Sigmoid colon (tissue), 7 donors: ENCODE results near the gene PEAK1. TPM values are rescaled to one million over a fixed set of nuclear protein-coding genes. Genes with fewer than 3 reads are reported as not detected.

Source experiments
- DNase-seq: peaks from one replicate; pipeline ENCODE4 v3.0.0-alpha.2; 2019
- H3K27ac ChIP-seq, 4 donors: fragments of 200-600 bp; sonication (generic); one replicate each; pipeline ENCODE4 v1.5.1; 2016 to 2019; ENCODE audit warnings: mild to moderate bottlenecking in 1 of 4
- H3K27me3 ChIP-seq, 3 donors: fragments of 200-600 bp; sonication (generic); one replicate each; pipeline ENCODE4 v1.5.1; 2019; ENCODE audit warnings: mild to moderate bottlenecking in 1 of 3
- H3K36me3 ChIP-seq, 4 donors: fragments of 200-600 bp; sonication (generic); one replicate each; pipeline ENCODE4 v1.5.1; 2016 to 2019
- H3K4me1 ChIP-seq, 4 donors: fragments of 200-600 bp; sonication (generic); one replicate each; pipeline ENCODE4 v1.5.1; 2017 to 2019
- H3K4me3 ChIP-seq, 4 donors: fragments of 200-600 bp; sonication (generic); one replicate each; pipeline ENCODE4 v1.5.1; 2017 to 2019; ENCODE audit warnings: mild to moderate bottlenecking in 2 of 4, moderate library complexity in 1 of 4
- H3K9me3 ChIP-seq, 4 donors: fragments of 200-600 bp in 3 of 4; sonication (generic) in 3 of 4; one replicate each; pipeline versions ENCODE4 v1.5.1 to v1.6.1; 2013 to 2019
- CTCF ChIP-seq, 4 experiments: fragments of 450-650 bp in 3 of 4; fragments of 200-600 bp in 1 of 4; IDR thresholded peaks; one replicate each; pipeline ENCODE4 v1.5.1; 2016 to 2019; ENCODE audit warnings: antibody characterized with exemption in 4 of 4, mild to moderate bottlenecking in 3 of 4, moderate library complexity in 2 of 4
- EP300 ChIP-seq, 4 donors: sonication (generic); formaldehyde crosslinking; IDR thresholded peaks; one replicate each; pipeline ENCODE4 v1.6.1; 2017; ENCODE audit warnings: antibody characterized with exemption in 4 of 4
- POLR2A ChIP-seq, 2 donors: fragments of 450-650 bp; IDR thresholded peaks; one replicate each; pipeline ENCODE4 v1.6.1; 2016; ENCODE audit warnings: antibody characterized with exemption in 2 of 2, mild to moderate bottlenecking in 2 of 2, moderate library complexity in 2 of 2
- POLR2AphosphoS5 ChIP-seq, 4 donors: sonication (generic); formaldehyde crosslinking; IDR thresholded peaks; one replicate each; pipeline ENCODE4 v1.6.1; 2017; ENCODE audit warnings: antibody characterized with exemption in 4 of 4
- WGBS, 2 donors: extraction: QIAGEN DNeasy Blood & Tissue Kit; methylation state at CpG; one replicate each; pipeline ENCODE4 v1.1.7; 2013; 5-methylcytosine and 5-hydroxymethylcytosine counted together
- intact Hi-C: fragments of 100-400 bp; cut with DNase I; formaldehyde crosslinking; loops from one replicate; pipeline ENCODE4 v1.15.1; 2023
- polyA plus RNA-seq, 3 donors: library from polyadenylated mRNA; stranded (reverse); fragments of 200-250 nt; gene quantifications; one replicate each; pipeline ENCODE4 v1.2.3, GENCODE V29; 2013
- total RNA-seq, 4 donors: library from RNA; depleted of rRNA; stranded (reverse); fragments of >200 nt; gene quantifications; one replicate each; pipeline ENCODE4 v1.1.0, GENCODE V29; 2016
- donor health status: healthy with polysubstance abuse.
- donor health status: Bipolar disorder and iron deficiency.
- donor health status: healthy.

The PEAK1 gene
- total and polyA plus RNA-seq, 7 donors, result 3.5 to 59.8 (median 29.3) TPM

GRCh38 chr15:77335298-77335697 lies 84.6 kb downstream of the PEAK1 start:
- H3K4me3 ChIP-seq, result no peak overlapping the region
- 81 to 82% methylated on average over 4 of the region's 4 CpGs for WGBS, 2 donors
- no peak for DNase-seq
- intact Hi-C loops, result no loop called here
- H3K27ac ChIP-seq, result no peak overlapping the region
- no peaks in the 10 kb centered on the region for H3K36me3 ChIP-seq
- peaks cover 0 to 14% (median 4%) of the 10 kb centered on the region in 4 donors for H3K4me1 ChIP-seq
- H3K27me3 ChIP-seq, result no peaks in the 10 kb centered on the region
- no peaks in the 10 kb centered on the region for H3K9me3 ChIP-seq
- no peak for TF ChIP-seq CTCF (IDR thresholded peaks at IDR 0.05)
- no peak for TF ChIP-seq POLR2AphosphoS5 (IDR thresholded peaks at IDR 0.05)
- TF ChIP-seq EP300 (IDR thresholded peaks at IDR 0.05), result no peak

DNA sequence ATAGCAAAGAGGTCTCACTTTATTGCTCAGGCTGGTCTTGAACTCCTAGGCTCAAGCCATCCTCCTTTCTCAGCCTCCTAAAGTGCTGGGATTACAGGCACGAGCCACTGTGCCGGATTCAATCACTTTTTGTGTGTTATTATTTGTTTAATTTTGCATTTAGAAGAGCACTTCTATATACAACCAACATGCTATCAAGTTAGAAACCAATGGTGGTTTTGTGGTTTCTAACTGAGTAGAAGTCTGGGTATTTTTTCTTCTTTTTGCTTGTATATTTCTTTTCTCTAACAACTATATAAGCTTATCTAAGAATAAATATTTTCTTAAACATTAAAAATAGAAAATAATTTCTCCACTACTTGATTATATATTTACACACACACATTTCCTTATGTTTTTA lies 86.7 kb downstream of the PEAK1 start:
- Histone ChIP-seq H3K4me3 (no peak overlapping the region), H3K4me1 (peaks cover 0 to 14% (median 4%) of the 10 kb centered on the region in 4 donors), H3K27me3 (no peaks in the 10 kb centered on the region), H3K36me3 (no peaks in the 10 kb centered on the region), H3K9me3 (no peaks in the 10 kb centered on the region), H3K27ac (no peak overlapping the region)
- 69 to 86% methylated on average over 2 of the region's 2 CpGs for WGBS, 2 donors
- DNase-seq, result no peak
- intact Hi-C loops, result no loop called here
- no peak for TF ChIP-seq POLR2A (IDR thresholded peaks at IDR 0.05)
- TF ChIP-seq CTCF (IDR thresholded peaks at IDR 0.05), result no peak
- TF ChIP-seq POLR2AphosphoS5 (IDR thresholded peaks at IDR 0.05), result no peak
- TF ChIP-seq EP300 (IDR thresholded peaks at IDR 0.05), result no peak

DNA sequence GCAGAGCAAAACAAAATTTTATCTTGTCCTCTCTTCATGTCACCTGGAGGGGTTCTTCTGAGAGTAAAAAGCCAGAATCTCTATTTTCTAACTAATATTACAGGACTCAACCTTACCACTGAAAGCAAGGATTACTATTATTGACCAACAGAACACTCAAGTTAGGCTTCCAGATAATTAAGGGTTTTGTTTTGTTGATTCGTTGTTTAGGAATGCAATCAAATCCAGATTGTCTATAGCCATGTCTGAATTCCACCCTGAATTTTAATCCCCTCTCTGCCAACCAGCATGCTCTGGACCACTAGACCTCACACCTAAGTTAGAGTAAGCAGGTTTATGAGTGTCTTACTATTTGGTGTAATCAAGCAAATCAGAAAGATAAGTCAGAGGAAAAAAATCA lies 90.7 kb downstream of the PEAK1 start:
- peaks cover 0 to 18% (median 7%) of the 10 kb centered on the region in 4 donors for H3K4me1 ChIP-seq
- H3K27ac ChIP-seq, result no peak overlapping the region
- WGBS, 2 donors, result 77 to 82% methylated on average over 1 of the region's 1 CpG
- no peaks in the 10 kb centered on the region for H3K9me3 ChIP-seq
- intact Hi-C loops, result no loop called here
- no peaks in the 10 kb centered on the region for H3K27me3 ChIP-seq
- DNase-seq, result no peak
- H3K4me3 ChIP-seq, result no peak overlapping the region
- no peaks in the 10 kb centered on the region for H3K36me3 ChIP-seq
- TF ChIP-seq EP300 (IDR thresholded peaks at IDR 0.05), result no peak
- no peak for TF ChIP-seq POLR2AphosphoS5 (IDR thresholded peaks at IDR 0.05)
- no peak for TF ChIP-seq CTCF (IDR thresholded peaks at IDR 0.05)
- TF ChIP-seq POLR2A (IDR thresholded peaks at IDR 0.05), result no peak

- Histone ChIP-seq H3K27me3 (no peaks in the 10 kb centered on the region), H3K36me3 (no peaks in the 10 kb centered on the region), H3K4me1 (peaks cover 0 to 18% (median 7%) of the 10 kb centered on the region in 4 donors), H3K9me3 (no peaks in the 10 kb centered on the region), H3K4me3 (no peak overlapping the region), H3K27ac (no peak overlapping the region)
- DNase-seq, result no peak
- 89% methylated on average over 3 of the region's 3 CpGs for WGBS, 2 donors
- TF ChIP-seq CTCF (IDR thresholded peaks at IDR 0.05) (no peak), POLR2A (IDR thresholded peaks at IDR 0.05) (no peak), EP300 (IDR thresholded peaks at IDR 0.05) (no peak), POLR2AphosphoS5 (IDR thresholded peaks at IDR 0.05) (no peak)
- intact Hi-C loops, result no loop called here
These were observed 91.9 kb downstream of the PEAK1 start for GRCh38 chr15:77327844-77328529.

GRCh38 chr15:77327168-77327567 lies 92.7 kb downstream of the PEAK1 start:
- DNase-seq, result no peak
- Histone ChIP-seq H3K36me3 (no peaks in the 10 kb centered on the region), H3K27ac (no peak overlapping the region), H3K27me3 (no peaks in the 10 kb centered on the region), H3K9me3 (no peaks in the 10 kb centered on the region), H3K4me3 (no peak overlapping the region), H3K4me1 (peaks cover 0 to 18% (median 7%) of the 10 kb centered on the region in 4 donors)
- intact Hi-C loops, result no loop called here
- WGBS, 2 donors, result 78 to 81% methylated on average over 2 of the region's 2 CpGs
- TF ChIP-seq POLR2A (IDR thresholded peaks at IDR 0.05) (no peak), POLR2AphosphoS5 (IDR thresholded peaks at IDR 0.05) (no peak), CTCF (IDR thresholded peaks at IDR 0.05) (no peak), EP300 (IDR thresholded peaks at IDR 0.05) (no peak)
